A673 (cell line): ENCODE data around the gene HIP1R. TPM values are rescaled to one million over a fixed set of nuclear protein-coding genes. Genes with fewer than 3 reads are reported as not detected.

ENCODE experiments used
- BruUV-seq: library from RNA; stranded (reverse); fragments of 400-500 nt; replicated peaks from 2 replicates; lab custom pipeline; 2021; lab: Mats Ljungman, UMichigan
- CTCF ChIA-PET: fragments of 300-600 bp; sonication (Branson Sonifier 250); formaldehyde crosslinking; loops from one replicate; lab custom pipeline; 2022; ENCODE audit warnings: antibody characterized with exemption; lab: Charles Lee
- POLR2A ChIA-PET: fragments of 300-600 bp; sonication (Branson Sonifier 250); formaldehyde crosslinking; loops from one replicate; lab custom pipeline; 2022; ENCODE audit warnings: antibody characterized with exemption; ENCODE audit not compliant: low non-redundant PET; lab: Charles Lee
- DNase-seq: peaks from one replicate; pipeline ENCODE4 v3.0.0-alpha.2; 2015; ENCODE audit warnings: low spot score
- H3K27ac ChIP-seq: fragments of 200-600 bp; sonication (generic); 2 replicates; pipeline ENCODE4 v1.5.1; 2016; ENCODE audit warnings: mixed run types, low read depth, mild to moderate bottlenecking, mixed read lengths, antibody characterized with exemption, low read length; ENCODE audit not compliant: poor library complexity, severe bottlenecking
- H3K27me3 ChIP-seq: fragments of 200-600 bp; sonication (generic); replicated peaks from 2 replicates; pipeline ENCODE4 v1.6.1; 2017; ENCODE audit warnings: mixed run types, low read depth, mild to moderate bottlenecking, mixed read lengths, antibody characterized with exemption, low read length; ENCODE audit not compliant: insufficient read depth, poor library complexity
- H3K36me3 ChIP-seq: fragments of 200-600 bp; sonication (generic); 2 replicates; pipeline ENCODE4 v1.6.1; 2016; ENCODE audit warnings: mixed run types, mild to moderate bottlenecking, mixed read lengths, antibody characterized with exemption, low read length; ENCODE audit not compliant: insufficient read depth, poor library complexity, severe bottlenecking
- H3K4me1 ChIP-seq: fragments of 200-600 bp; sonication (generic); 2 replicates; pipeline ENCODE4 v1.6.1; 2017; ENCODE audit warnings: mixed run types, mild to moderate bottlenecking, mixed read lengths, antibody characterized with exemption, low read length; ENCODE audit not compliant: insufficient read depth, poor library complexity, severe bottlenecking
- H3K4me3 ChIP-seq: fragments of 200-600 bp; sonication (generic); 2 replicates; pipeline ENCODE4 v1.5.1; 2016; ENCODE audit warnings: low read depth, mixed run types, mild to moderate bottlenecking, mixed read lengths, low read length; ENCODE audit not compliant: poor library complexity, severe bottlenecking
- H3K9me3 ChIP-seq: fragments of 200-600 bp; sonication (generic); 2 replicates; pipeline ENCODE4 v1.6.1; 2016; ENCODE audit warnings: mixed run types, low read depth, mild to moderate bottlenecking, mixed read lengths, antibody characterized with exemption, low read length; ENCODE audit not compliant: poor library complexity, severe bottlenecking
- EZH2 ChIP-seq: fragments of 200-600 bp; sonication (generic); IDR thresholded peaks from 2 replicates; pipeline ENCODE4 v1.6.1; 2017; ENCODE audit warnings: borderline replicate concordance, low read depth, mild to moderate bottlenecking, mixed read lengths, antibody characterized with exemption, low read length; ENCODE audit not compliant: poor library complexity, severe bottlenecking
- intact Hi-C: fragments of 100-400 bp; cut with micrococcal nuclease; formaldehyde crosslinking; loops from one replicate; pipeline ENCODE4 v1.10.0; 2022; ENCODE audit not compliant: unreplicated experiment
- total RNA-seq: library from RNA; stranded (reverse); gene quantifications from 2 replicates; pipeline ENCODE4 v1.2.3, GENCODE V29; 2021
- TF ChIP-seq, protein P1 (sequence below): fragments of 300-800, 200-600 bp; sonication (generic); conservative IDR thresholded peaks from 2 replicates; pipeline ENCODE4 v1.5.1; 2017; ENCODE audit warnings: low read depth, mild to moderate bottlenecking, antibody characterized with exemption, low read length, moderate library complexity, mixed read lengths

The HIP1R gene
- total RNA-seq, 1 experiment from 2014 or later, result 30.4 TPM

DNA sequence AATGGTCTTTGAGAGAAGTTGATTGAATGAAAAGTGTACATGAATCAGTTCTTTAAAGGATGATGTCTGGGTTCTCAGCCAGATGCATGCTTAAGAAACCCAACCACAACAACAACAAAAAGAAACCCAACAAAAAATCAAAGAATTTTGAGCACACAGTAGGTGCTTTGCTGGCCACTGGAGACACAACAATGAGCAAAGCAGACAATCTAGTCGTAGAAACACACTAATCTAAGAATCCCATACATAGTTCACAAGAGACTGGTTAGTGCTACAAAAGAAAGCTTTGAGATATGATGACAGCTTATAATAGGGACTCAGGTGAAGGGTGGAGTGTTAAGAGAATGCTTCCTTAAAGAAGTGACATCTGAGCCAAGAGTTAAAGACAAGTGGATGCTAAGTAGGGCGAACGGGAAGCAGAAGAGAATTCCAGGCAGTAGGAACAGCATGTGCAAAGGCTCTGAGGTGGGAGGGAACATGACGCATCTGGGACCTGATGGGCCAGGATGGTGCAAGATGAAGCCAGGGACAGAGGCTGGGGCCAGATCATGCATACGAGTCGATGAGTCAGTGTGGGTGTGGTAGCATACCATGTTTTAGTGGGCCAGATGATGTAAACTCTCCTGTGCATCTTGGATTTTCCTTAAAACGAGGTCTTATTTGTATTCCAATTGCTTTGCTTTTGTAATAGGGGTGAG lies 4.6 kb upstream of the HIP1R start:
- no peaks in the 10 kb centered on the region for H3K27me3 ChIP-seq

DNA sequence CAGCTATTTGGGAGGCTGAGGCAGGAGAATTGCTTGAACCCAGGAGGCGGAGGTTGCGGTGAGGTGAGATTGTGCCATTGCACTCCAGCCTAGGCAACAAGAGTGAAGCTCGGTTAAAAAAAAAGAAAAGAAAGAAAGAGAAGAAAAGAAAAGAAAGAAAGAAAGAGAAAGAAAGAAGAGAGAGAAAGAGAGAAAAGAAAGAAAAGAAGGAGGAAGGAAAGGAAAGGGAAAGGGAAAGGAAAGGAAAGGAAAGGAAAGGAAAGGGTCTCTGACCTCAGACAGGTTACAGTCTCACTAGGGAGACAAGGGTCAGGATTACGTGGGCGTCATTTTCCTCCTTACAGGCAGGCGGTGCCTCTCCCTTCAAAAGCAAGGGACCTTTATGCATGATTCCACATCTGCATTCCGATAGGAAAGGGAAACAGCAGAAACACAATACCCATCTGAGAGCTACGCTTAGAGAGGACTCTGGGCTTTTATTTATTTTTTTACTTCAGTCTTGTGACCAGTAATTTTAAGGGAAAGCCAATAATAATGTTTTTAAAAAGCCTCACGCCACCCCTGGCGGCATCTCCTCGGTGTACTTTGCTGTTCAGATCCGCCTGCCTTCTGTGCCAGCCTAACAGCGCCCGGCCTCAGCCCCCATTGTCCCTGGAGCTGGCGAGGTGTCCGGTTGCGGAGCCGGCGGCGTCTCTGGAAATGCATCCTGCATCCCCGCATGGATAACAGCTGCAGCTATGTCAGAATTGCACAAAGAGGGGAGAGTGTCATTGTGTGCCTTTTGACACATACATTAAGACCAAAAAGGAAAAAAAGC lies 945 bp upstream of the HIP1R start:
- intact Hi-C loops, result no loop called here
- Histone ChIP-seq H3K4me3 (peak overlapping the region; percentile 66), H3K9me3 (no peaks in the 10 kb centered on the region), H3K36me3 (no peaks in the 10 kb centered on the region), H3K4me1 (peaks cover 16% of the 10 kb centered on the region), H3K27me3 (no peaks in the 10 kb centered on the region), H3K27ac (no peak overlapping the region)
- DNase-seq, result peak; percentile 73
- TF ChIP-seq EZH2, result no peak
- TF ChIP-seq, protein P1, sequence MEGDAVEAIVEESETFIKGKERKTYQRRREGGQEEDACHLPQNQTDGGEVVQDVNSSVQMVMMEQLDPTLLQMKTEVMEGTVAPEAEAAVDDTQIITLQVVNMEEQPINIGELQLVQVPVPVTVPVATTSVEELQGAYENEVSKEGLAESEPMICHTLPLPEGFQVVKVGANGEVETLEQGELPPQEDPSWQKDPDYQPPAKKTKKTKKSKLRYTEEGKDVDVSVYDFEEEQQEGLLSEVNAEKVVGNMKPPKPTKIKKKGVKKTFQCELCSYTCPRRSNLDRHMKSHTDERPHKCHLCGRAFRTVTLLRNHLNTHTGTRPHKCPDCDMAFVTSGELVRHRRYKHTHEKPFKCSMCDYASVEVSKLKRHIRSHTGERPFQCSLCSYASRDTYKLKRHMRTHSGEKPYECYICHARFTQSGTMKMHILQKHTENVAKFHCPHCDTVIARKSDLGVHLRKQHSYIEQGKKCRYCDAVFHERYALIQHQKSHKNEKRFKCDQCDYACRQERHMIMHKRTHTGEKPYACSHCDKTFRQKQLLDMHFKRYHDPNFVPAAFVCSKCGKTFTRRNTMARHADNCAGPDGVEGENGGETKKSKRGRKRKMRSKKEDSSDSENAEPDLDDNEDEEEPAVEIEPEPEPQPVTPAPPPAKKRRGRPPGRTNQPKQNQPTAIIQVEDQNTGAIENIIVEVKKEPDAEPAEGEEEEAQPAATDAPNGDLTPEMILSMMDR, result 0 out of 2 replicates have a peak, but pooled peaks have one; percentile 11
- POLR2A ChIA-PET, result no interaction called here
- CTCF ChIA-PET, result no interaction called here
- BruUV-seq, result no TSS peak

More for the DNA sequence above, 4.6 kb upstream of the HIP1R start:
- no peaks in the 10 kb centered on the region for H3K9me3 ChIP-seq
- H3K4me3 ChIP-seq, result no peak overlapping the region
- ChIA-PET POLR2A (no interaction called here), CTCF (no interaction called here)
- no peaks in the 10 kb centered on the region for H3K36me3 ChIP-seq
- BruUV-seq, result no TSS peak
- intact Hi-C loops, result no loop called here
- TF ChIP-seq, protein P1, result no peak
- TF ChIP-seq EZH2, result no peak
- H3K27ac ChIP-seq, result no peak overlapping the region
- DNase-seq, result no peak
- peaks cover 15% of the 10 kb centered on the region for H3K4me1 ChIP-seq

DNA sequence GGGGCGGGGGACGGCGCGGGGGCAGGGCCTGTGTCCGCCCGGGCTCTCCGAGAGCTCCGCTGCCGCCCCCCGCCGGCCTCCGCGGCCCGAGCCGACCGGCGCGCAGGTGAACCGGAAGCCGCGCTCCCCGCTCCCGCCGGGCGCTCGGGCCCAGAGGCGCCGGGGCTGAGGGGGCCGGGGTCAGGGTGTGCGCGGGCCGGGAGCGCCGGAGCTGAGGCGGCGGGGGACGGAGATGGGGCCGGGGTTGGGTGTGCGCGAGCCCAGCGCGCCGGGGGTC lies 431 bp downstream of the HIP1R start:
- intact Hi-C loops, result no loop called here
- no peak for TF ChIP-seq EZH2
- TF ChIP-seq, protein P1, result no peak
- POLR2A ChIA-PET, result no interaction called here
- CTCF ChIA-PET, result interaction anchor here (0.6 to 0.8 kb wide), 2 partner anchors 18 to 130 kb away, joined by 3 to 7 read pairs; partner anchors contain the start of gene ABCB9
- BruUV-seq, result no TSS peak
- Histone ChIP-seq H3K4me1 (peaks cover 16% of the 10 kb centered on the region), H3K27me3 (no peaks in the 10 kb centered on the region), H3K27ac (peak overlapping the region; percentile 56), H3K36me3 (no peaks in the 10 kb centered on the region), H3K4me3 (peak overlapping the region; percentile 66), H3K9me3 (no peaks in the 10 kb centered on the region)
- no peak for DNase-seq
